Endothelial cell of umbilical vein (primary cell): ENCODE data around the gene STX5. TPM values are rescaled to one million over a fixed set of nuclear protein-coding genes. Genes with fewer than 3 reads are reported as not detected.

Source experiments
- BruUV-seq: library from RNA; stranded (reverse); fragments of 400-500 nt; replicated peaks from 2 replicates; lab custom pipeline; 2021; lab: Mats Ljungman, UMichigan
- CTCF ChIA-PET: fragments of 300-600, 350-600 bp; sonication (Branson Sonifier 250); formaldehyde crosslinking; loops from one replicate; lab custom pipeline; 2021; ENCODE audit warnings: antibody characterized with exemption, inconsistent platforms; lab: Charles Lee
- POLR2A ChIA-PET: fragments of 300-600, 350-600 bp; sonication (Branson Sonifier 250); formaldehyde crosslinking; loops from one replicate; lab custom pipeline; 2021; ENCODE audit warnings: antibody characterized with exemption, inconsistent platforms; lab: Charles Lee
- DNase-seq: peaks from one replicate; pipeline ENCODE4 v3.0.0-alpha.2; 2011; ENCODE audit warnings: low read depth, low spot score
- FAIRE-seq: peaks from 2 replicates; lab custom pipeline; 2011; peaks lifted over from hg19 to GRCh38; lab: Jason Lieb, UNC
- H2AFZ ChIP-seq: 2 replicates; pipeline ENCODE4 v1.6.0; 2012; ENCODE audit warnings: low read depth, low read length, control low read depth, inconsistent platforms
- H3K27ac ChIP-seq: 2 replicates; pipeline ENCODE4 v1.5.1; 2011; ENCODE audit warnings: low read depth, mild to moderate bottlenecking, control low read depth, low read length, moderate library complexity; ENCODE audit not compliant: insufficient read depth
- H3K27me3 ChIP-seq, 2 experiments: 2 replicates each; pipeline versions ENCODE4 v1.6.0 to v1.6.1; 2011; ENCODE audit warnings: low read length in 2 of 2, mixed read lengths in 1 of 2; ENCODE audit not compliant: control insufficient read depth in 2 of 2, insufficient read depth in 2 of 2
- H3K36me3 ChIP-seq, 2 experiments: 2 replicates in 1 of 2; 3 replicates in 1 of 2; pipeline ENCODE4 v1.5.1; 2011; ENCODE audit warnings: low read length in 2 of 2, mild to moderate bottlenecking in 1 of 2, moderate library complexity in 1 of 2; ENCODE audit not compliant: control insufficient read depth in 2 of 2, insufficient read depth in 2 of 2; ENCODE audit errors: extremely low read depth in 1 of 2
- H3K4me1 ChIP-seq: 3 replicates; pipeline ENCODE4 v1.5.1; 2011; ENCODE audit warnings: mild to moderate bottlenecking, low read length; ENCODE audit not compliant: control insufficient read depth, insufficient read depth; ENCODE audit errors: extremely low read depth
- H3K4me2 ChIP-seq: 2 replicates; pipeline ENCODE4 v1.6.1; 2011; ENCODE audit warnings: low read length, control low read depth, mixed read lengths; ENCODE audit not compliant: insufficient read depth
- H3K4me3 ChIP-seq, 3 experiments: fragments of 200-600 bp in 1 of 3; sonication (generic), shearing (Covaris generic) in 1 of 3; replicated peaks in 1 of 3; 2 replicates each; pipeline ENCODE4 v1.5.1; 2011 to 2016; ENCODE audit warnings: control low read depth in 3 of 3, low read length in 3 of 3, mild to moderate bottlenecking in 2 of 3, inconsistent platforms in 1 of 3, low read depth in 1 of 3, moderate library complexity in 1 of 3; ENCODE audit not compliant: insufficient read depth in 1 of 3
- H3K79me2 ChIP-seq: 2 replicates; pipeline ENCODE4 v1.6.0; 2012; ENCODE audit warnings: low read length, inconsistent platforms; ENCODE audit not compliant: control insufficient read depth, insufficient read depth
- H3K9ac ChIP-seq: replicated peaks from 2 replicates; pipeline ENCODE3; 2011; ENCODE audit warnings: low read length, control low read depth; ENCODE audit not compliant: insufficient read depth; ENCODE audit errors: extremely low read depth
- H3K9me1 ChIP-seq: replicated peaks from 3 replicates; pipeline ENCODE4 v1.6.0; 2011; ENCODE audit warnings: mild to moderate bottlenecking, low read length; ENCODE audit not compliant: control insufficient read depth, insufficient read depth; ENCODE audit errors: extremely low read depth
- H3K9me3 ChIP-seq: replicated peaks from 2 replicates; pipeline ENCODE4 v1.5.1; 2012; ENCODE audit warnings: low read length, inconsistent platforms; ENCODE audit not compliant: control insufficient read depth, insufficient read depth
- H4K20me1 ChIP-seq: replicated peaks from 2 replicates; pipeline ENCODE3; 2011; ENCODE audit warnings: mild to moderate bottlenecking, low read length; ENCODE audit not compliant: control insufficient read depth, insufficient read depth; ENCODE audit errors: extremely low read depth
- EZH2 ChIP-seq: IDR thresholded peaks from 2 replicates; pipeline ENCODE4 v1.6.1; 2012; ENCODE audit warnings: borderline replicate concordance, low read depth, mild to moderate bottlenecking, moderate library complexity, low read length, inconsistent platforms; ENCODE audit not compliant: severe bottlenecking
- FOS ChIP-seq: IDR thresholded peaks from 2 replicates; pipeline ENCODE4 v1.6.1; 2011; ENCODE audit warnings: mild to moderate bottlenecking, low read length, moderate library complexity, borderline replicate concordance; ENCODE audit not compliant: insufficient read depth
- GATA2 ChIP-seq: IDR thresholded peaks from 2 replicates; pipeline ENCODE4 v1.7.0; 2011; ENCODE audit warnings: low read depth, mild to moderate bottlenecking, moderate library complexity, mixed read lengths, low read length; ENCODE audit not compliant: insufficient read length, insufficient read depth
- JUN ChIP-seq: IDR thresholded peaks from 2 replicates; pipeline ENCODE4 v1.6.1; 2011; ENCODE audit warnings: borderline replicate concordance, low read depth; ENCODE audit not compliant: insufficient read length, insufficient read depth
- MYC ChIP-seq: IDR thresholded peaks from one replicate; pipeline ENCODE4 v1.6.1; 2011; ENCODE audit warnings: mild to moderate bottlenecking, low read depth, low read length
- POLR2A ChIP-seq: IDR thresholded peaks from 2 replicates; pipeline ENCODE4 v1.6.1; 2012; ENCODE audit warnings: low read depth, mild to moderate bottlenecking, control low read depth, low read length
- POLR2AphosphoS5 ChIP-seq: IDR thresholded peaks from 2 replicates; pipeline ENCODE4 v1.6.1; 2012; ENCODE audit warnings: low read depth, mild to moderate bottlenecking, control low read depth, low read length, moderate library complexity; ENCODE audit not compliant: insufficient read depth
- dilution Hi-C: fragments of 300-500 bp; cut with MboI; formaldehyde crosslinking; loops from one replicate; pipeline ENCODE4 v1.15.0; 2019; ENCODE audit warnings: low sequenced_read_pairs; ENCODE audit not compliant: extremely low pct_ligation_motif_present
- intact Hi-C: fragments of 100-400 bp; cut with micrococcal nuclease; formaldehyde crosslinking; loops from one replicate; pipeline ENCODE4 v1.10.0; 2022
- polyA plus RNA-seq, 4 experiments: library from polyadenylated mRNA; depleted of rRNA in 3 of 4; stranded (reverse) in 3 of 4; unstranded in 1 of 4; fragments of >200 nt; gene quantifications; 2 replicates each; pipeline versions ENCODE4 v1.2.1 to v1.2.3, GENCODE V29; 2011 to 2012; ENCODE audit warnings: missing spikeins in 1 of 4
- total RNA-seq: library from RNA; stranded (reverse); gene quantifications from 2 replicates; pipeline ENCODE4 v1.2.3, GENCODE V29; 2021
- TF ChIP-seq, protein P1 (sequence below), 2 donors: IDR thresholded peaks; 1 replicate in 1 of 2; 2 replicates in 1 of 2; pipeline ENCODE4 v1.5.1; 2011; ENCODE audit warnings: low read length in 2 of 2, mild to moderate bottlenecking in 2 of 2, moderate library complexity in 2 of 2, control low read depth in 1 of 2, inconsistent platforms in 1 of 2, low read depth in 1 of 2; ENCODE audit not compliant: insufficient read depth in 1 of 2; ENCODE audit errors: extremely low read depth in 1 of 2
- TF ChIP-seq, protein P2 (sequence below): IDR thresholded peaks from 2 replicates; pipeline ENCODE4 v1.6.1; 2011; ENCODE audit not compliant: insufficient read depth, insufficient read length

The STX5 gene
- total and polyA plus RNA-seq, 2 donors (not counting 3 experiments of a cell fraction or from before 2014, with no cell fraction given), result 41.3 to 46.4 TPM

DNA sequence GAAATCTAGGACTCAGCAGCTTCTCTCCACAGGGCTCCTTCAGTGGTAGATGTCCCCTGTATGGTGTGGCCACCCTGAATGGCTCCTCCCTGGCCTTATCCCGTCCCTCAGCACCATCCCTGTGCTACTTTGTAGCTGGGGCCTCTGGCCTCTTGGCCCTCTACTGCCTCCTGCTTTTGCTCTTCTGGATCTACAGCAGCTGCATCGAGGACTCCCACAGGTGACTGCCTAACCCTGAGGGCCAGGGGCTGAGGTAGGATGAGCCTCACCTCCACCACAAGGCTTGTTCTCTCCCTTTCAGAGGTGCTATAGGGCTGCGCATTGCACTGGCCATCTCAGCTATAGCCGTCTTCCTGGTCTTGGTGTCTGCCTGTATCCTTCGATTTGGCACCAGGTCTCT is 42.9 kb downstream of the STX5 start:
- Histone ChIP-seq H4K20me1 (no peaks in the 10 kb centered on the region), H3K9ac (no peak overlapping the region), H3K4me2 (no peak overlapping the region), H3K9me1 (no peaks in the 10 kb centered on the region), H3K27ac (no peak overlapping the region), H3K4me3 (no peak overlapping the region), H2AFZ (no peak overlapping the region), H3K36me3 (peaks cover 3 to 20% of the 10 kb centered on the region in 2 experiments), H3K4me1 (peaks cover 17% of the 10 kb centered on the region), H3K9me3 (no peaks in the 10 kb centered on the region), H3K79me2 (peaks cover 27% of the 10 kb centered on the region), H3K27me3 (no peaks in the 10 kb centered on the region)
- CTCF ChIA-PET, result interaction anchor here (1.8 to 3.1 kb wide), 2 partner anchors 17 to 27 kb away, joined by 5 to 42 read pairs; partner anchors contain the start of genes POLR2G and TAF6L
- no peak for DNase-seq
- intact Hi-C loops, result no loop called here
- POLR2A ChIA-PET, result interaction anchor here (1.9 kb wide), 1 partner anchor 52 kb away, joined by 9 read pairs; no protein-coding TSS in a partner anchor
- BruUV-seq, result no TSS peak
- no peak for TF ChIP-seq GATA2
- TF ChIP-seq MYC, result no peak
- no peak for TF ChIP-seq JUN
- TF ChIP-seq EZH2, result no peak
- TF ChIP-seq FOS, result no peak
- TF ChIP-seq, protein P1, sequence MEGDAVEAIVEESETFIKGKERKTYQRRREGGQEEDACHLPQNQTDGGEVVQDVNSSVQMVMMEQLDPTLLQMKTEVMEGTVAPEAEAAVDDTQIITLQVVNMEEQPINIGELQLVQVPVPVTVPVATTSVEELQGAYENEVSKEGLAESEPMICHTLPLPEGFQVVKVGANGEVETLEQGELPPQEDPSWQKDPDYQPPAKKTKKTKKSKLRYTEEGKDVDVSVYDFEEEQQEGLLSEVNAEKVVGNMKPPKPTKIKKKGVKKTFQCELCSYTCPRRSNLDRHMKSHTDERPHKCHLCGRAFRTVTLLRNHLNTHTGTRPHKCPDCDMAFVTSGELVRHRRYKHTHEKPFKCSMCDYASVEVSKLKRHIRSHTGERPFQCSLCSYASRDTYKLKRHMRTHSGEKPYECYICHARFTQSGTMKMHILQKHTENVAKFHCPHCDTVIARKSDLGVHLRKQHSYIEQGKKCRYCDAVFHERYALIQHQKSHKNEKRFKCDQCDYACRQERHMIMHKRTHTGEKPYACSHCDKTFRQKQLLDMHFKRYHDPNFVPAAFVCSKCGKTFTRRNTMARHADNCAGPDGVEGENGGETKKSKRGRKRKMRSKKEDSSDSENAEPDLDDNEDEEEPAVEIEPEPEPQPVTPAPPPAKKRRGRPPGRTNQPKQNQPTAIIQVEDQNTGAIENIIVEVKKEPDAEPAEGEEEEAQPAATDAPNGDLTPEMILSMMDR (IDR thresholded peaks at IDR 0.05; ENCODE audit: extremely low read depth in 1 of 2, insufficient read depth in 1 of 2, low read depth in 1 of 2, low read length in 2 of 2), result no peak
- no peak for TF ChIP-seq POLR2A
- no peak for TF ChIP-seq POLR2AphosphoS5
- TF ChIP-seq, protein P2, sequence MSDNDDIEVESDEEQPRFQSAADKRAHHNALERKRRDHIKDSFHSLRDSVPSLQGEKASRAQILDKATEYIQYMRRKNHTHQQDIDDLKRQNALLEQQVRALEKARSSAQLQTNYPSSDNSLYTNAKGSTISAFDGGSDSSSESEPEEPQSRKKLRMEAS, result no peak
- no peak for FAIRE-seq
- dilution Hi-C loops, result no loop called here
